ENCODE data around the gene ECSIT.

GRCh38 chr19:11566164-11566563 lies 37.2 kb upstream of the ECSIT start:
- no peak for TF ChIP-seq CTCF (IDR thresholded peaks at IDR 0.05)
- TF ChIP-seq POLR2A (IDR thresholded peaks at IDR 0.05), result no peak
